GM18505 (cell line): ENCODE data around the gene EHD3.

ENCODE experiments used
- ATAC-seq: cut with Tn5 transposase; IDR thresholded peaks from one replicate; pipeline ENCODE4 v1.9.1; 2021; ENCODE audit not compliant: unreplicated experiment
- POLR2A ChIP-seq: IDR thresholded peaks from 4 replicates; pipeline ENCODE4 v1.6.1; 2011; ENCODE audit warnings: borderline replicate concordance; ENCODE audit not compliant: insufficient read depth, insufficient read length; ENCODE audit errors: extremely low read depth

EHD3 gene

GRCh38 chr2:31247711-31248110 is 13.8 kb downstream of the EHD3 start:
- TF ChIP-seq POLR2A: no peak
- no peak for ATAC-seq

GRCh38 chr2:31248139-31248538 is 14.2 kb downstream of the EHD3 start:
- no peak for TF ChIP-seq POLR2A

GRCh38 chr2:31249009-31249690 is 15.2 kb downstream of the EHD3 start:
- TF ChIP-seq POLR2A: no peak
- ATAC-seq: no peak

More at GRCh38 chr2:31248139-31248538, 14.2 kb downstream of the EHD3 start:
- no peak for ATAC-seq

DNA sequence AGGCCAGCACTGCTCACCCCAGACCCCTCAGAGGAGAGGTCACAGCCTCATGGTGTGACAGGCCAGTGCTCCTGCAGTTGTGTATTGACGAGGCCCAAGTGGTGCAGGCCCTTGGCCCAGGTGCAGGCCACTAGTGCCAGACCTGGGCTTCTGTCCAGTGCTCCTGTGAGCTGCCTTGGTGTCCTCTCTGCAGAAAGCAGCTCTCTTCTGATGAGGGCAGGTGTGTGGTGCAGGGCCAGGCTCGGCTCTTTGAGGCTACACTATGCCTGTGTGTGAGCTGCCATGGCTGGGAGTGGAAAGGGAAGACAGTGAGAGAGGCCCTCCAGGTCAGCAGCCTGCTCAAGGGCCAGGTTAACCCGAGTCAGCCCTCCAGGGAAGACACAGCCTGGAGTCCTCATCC is 17.1 kb downstream of the EHD3 start:
- ATAC-seq: no peak
- no peak for TF ChIP-seq POLR2A

DNA sequence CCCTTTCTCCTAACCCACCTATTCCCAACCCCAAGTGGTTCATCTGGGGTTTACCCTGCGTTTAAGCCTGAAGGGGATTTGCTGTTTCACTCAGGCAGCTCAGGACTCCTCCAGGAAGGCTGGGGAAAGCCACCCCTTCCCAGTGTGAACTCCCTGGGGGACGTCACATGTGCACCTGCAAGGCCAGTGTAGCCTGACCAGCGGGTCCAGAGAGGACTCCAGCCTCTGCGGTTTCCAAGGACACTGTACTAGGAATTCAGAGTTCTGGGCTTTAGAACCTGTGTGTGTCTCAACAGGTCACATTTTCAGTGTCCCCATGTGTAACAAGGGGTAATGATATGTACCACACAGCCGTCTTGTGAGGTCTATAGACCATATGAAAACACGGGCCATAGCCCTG is 17.9 kb downstream of the EHD3 start:
- TF ChIP-seq POLR2A: no peak
- no peak for ATAC-seq

DNA sequence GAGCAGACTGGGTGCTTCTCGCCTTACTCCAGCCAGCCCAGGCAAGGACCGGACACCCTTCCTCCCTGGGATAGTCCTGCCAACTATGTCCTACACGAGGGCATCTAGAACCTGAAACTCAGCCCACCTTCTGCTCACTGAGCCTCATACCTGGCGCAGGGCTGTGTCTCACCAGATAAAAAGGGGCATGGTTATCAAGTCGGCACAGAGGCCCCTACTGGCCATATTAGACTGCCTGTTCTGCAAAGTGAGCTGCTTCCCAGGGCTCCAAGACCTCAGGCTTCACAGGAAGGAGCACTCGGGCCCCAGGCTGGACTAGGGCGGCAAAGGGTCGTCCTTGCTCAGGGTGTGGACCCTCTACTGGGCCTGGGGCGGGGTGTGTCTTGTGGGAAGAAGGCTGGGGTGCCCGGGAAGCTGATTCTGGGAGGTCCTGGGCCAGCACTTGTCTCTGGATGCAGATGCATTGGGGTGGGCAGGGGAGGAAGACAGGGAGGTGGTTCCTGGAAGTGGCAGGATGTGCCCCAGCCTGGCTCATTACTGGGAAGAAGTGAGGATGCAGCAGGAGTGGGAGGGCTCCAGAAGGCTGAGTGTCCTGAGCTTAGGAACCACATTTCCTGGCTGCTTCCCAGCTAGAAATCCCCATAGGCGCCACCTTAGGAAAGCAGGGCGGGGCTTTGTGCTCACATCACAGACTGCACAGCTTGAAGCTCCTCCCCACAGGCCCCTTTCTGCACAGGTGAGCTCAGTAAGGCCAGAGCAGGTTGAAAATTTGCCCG is 19.6 kb downstream of the EHD3 start:
- no peak for ATAC-seq
- TF ChIP-seq POLR2A: no peak

DNA sequence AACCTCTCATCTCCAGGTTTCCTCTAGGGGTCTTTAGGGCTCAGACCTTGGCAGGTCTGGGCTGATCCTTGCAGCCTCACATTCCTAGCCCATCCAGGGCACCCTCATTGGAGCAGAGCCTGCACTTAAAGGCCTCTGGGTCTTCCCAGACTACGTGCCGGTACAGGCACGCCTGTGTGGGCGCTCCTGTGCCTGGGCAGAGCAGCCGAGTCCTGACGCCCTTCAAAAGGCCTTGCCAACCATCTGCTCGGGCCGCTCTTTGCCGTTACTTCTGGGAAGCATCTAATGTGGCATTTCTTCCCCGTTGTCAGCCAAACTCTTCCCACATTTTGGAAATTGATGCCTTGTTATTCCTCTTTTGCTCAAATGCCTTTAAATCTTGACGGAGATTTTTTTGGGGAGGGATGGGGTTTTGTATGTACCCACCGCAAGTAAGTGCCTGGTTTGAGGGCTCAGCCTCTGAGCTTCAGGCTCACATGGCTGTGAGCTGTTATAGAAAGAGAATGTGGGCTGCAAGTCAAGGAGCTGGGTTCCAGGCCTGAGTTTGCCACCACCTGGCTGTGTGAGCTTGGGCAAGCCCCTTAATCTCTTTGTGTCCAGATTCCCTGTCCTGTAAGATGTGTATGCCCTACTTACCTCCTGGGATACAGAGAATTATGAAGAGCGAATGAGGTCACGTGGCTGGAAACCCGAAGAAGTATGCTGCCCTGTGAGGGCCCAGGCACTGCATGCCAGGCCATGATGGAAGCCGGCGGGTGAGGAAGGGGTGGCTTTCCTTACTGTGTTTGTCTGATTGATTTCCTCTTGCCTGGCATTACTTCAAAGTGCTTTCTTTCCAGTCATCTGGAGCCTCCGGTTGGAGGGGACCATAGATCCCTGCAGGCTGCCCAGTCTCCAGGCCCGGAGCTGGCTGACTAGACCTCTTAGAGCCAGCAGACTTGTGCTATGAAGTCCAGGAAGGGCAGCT is 20.6 kb downstream of the EHD3 start:
- TF ChIP-seq POLR2A: no peak
- no peak for ATAC-seq

DNA sequence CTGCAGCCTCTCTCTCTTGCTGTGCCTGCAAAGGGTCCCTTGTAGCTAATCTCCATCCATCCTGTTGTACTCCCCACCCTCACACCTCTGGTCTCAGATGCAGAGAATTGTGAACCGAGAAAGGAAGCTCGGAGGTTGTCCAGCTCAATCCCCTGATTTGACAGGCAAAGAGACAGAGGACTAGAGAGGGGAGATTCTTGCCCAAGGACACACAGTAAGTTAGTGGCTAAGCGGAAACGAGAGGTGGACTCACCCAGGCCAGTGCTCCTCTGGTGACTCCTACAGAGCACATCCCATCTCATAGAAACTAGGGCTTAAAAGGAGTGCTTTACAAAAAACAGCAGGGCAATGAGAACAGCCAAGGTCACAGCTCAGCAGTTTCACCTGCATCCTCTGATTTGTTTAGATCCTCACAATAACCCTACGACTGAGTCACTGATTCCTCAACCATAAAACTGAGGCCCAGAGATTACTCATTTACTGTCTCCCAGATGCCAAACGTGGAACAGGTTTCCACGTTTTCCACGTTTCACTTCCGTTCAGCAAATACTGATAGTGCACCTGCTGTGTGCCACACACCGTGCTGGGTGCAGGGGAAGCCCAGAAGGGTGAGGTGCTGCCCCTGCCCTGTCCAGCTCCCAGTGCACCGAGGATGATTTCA is 22.1 kb downstream of the EHD3 start:
- no peak for TF ChIP-seq POLR2A
- peak; percentile 69 for ATAC-seq

- ATAC-seq: no peak
- no peak for TF ChIP-seq POLR2A
These were observed 22.8 kb downstream of the EHD3 start for GRCh38 chr2:31256611-31257382.

- peak; percentile 38 for ATAC-seq
- TF ChIP-seq POLR2A: no peak
These were observed 24.4 kb downstream of the EHD3 start for GRCh38 chr2:31258351-31258750.

DNA sequence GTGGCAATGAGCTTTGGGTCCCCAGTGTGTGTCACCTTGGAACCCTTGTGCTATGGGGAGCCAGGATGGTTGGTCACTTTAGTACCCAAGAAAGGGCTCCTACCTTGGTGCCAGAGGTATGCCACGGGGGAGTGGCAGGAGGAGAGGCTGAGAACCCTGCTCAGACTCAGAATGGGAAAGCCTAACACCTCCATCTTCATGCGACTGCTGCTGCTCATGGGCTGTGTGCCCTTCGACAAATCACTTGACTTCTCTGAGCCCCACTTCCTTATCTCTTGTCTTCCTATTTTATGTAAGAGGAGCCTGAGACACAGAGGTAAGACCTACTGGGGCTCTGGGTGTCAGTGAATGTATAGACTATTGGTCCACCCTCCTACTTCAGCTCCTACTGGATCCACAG is 25.1 kb downstream of the EHD3 start:
- ATAC-seq: no peak
- no peak for TF ChIP-seq POLR2A

GRCh38 chr2:31260870-31261269 is 26.9 kb downstream of the EHD3 start:
- no peak for ATAC-seq
- TF ChIP-seq POLR2A: no peak
